GM20000 (cell line): ENCODE results near the gene CUL7.

Experiments
- DNase-seq: peaks from one replicate; pipeline ENCODE4 v3.0.0; 2012; ENCODE audit warnings: low spot score
- CTCF ChIP-seq: IDR thresholded peaks from 2 replicates; pipeline ENCODE4 v1.5.1; 2012; ENCODE audit warnings: mild to moderate bottlenecking, control low read depth; ENCODE audit errors: extremely low read depth, missing control alignments

CUL7 gene

GRCh38 chr6:43040542-43041257, 13.0 kb downstream of the CUL7 start:
- TF ChIP-seq CTCF, result no peak
- no peak for DNase-seq

- TF ChIP-seq CTCF, result no peak
Measured at GRCh38 chr6:43038727-43039126, 14.9 kb downstream of the CUL7 start.

GRCh38 chr6:43037706-43038105, 15.9 kb downstream of the CUL7 start:
- TF ChIP-seq CTCF, result no peak

More at GRCh38 chr6:43038727-43039126, 14.9 kb downstream of the CUL7 start:
- no peak for DNase-seq

GRCh38 chr6:43037197-43037596, 16.5 kb downstream of the CUL7 start:
- TF ChIP-seq CTCF, result no peak
- no peak for DNase-seq

More at GRCh38 chr6:43037706-43038105, 15.9 kb downstream of the CUL7 start:
- DNase-seq, result no peak

GRCh38 chr6:43036712-43037111, 16.9 kb downstream of the CUL7 start:
- no peak for DNase-seq
- TF ChIP-seq CTCF, result no peak

- DNase-seq, result no peak
- no peak for TF ChIP-seq CTCF
Measured at GRCh38 chr6:43035495-43036194, 18.0 kb downstream of the CUL7 start.

- TF ChIP-seq CTCF, result no peak
- DNase-seq, result no peak
Measured at GRCh38 chr6:43034190-43034525, 19.5 kb downstream of the CUL7 start.
